NCI-H748 treated with DMSO at 0.1 percent for 48 hours (cell line): ENCODE results near the gene DMBX1.
A peak's percentile ranks its signal among the peaks of the same experiment; 100 is the strongest.

Experiments
- DNase-seq: peaks from one replicate; lab custom pipeline; 2025; lab: John Stamatoyannopoulos, UW

Gene DMBX1

GRCh38 chr1:46483589-46483988 is 6.0 kb upstream of the DMBX1 start:
- DNase-seq: no peak

DNA sequence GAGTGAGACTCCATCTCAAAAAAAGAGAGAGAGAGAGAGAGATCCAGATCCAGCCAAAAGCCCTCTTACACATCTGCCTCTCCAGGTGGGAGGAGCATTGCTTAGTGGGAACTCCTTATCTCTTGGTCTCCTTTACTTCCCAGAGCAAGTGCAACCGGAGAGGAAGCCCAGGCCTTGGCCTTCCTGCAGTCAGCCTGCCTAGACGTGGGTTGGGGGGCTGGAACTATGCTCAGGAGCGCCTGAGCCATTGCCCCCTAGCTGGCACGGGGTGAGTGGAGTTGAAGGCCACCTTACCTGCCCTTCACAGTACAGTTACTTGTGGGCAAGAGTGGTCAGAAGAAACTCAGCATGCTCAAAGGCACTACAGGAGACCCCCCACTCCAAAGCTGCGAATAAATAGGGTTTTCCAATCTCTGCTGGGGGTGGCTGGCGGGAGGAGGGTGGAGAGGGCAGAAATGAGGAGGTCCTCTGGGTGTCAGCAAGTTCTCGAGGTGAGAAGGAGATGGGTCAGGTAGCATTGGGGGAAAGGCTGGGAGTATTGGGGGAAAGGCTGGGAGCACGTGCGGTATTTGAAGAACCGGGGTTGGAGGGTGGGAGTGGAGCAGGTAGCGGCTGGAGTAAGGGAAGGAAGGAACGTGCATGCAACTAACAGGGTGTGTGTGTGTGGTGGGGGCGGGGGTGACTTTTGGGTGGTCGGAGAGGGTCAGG is 4.7 kb upstream of the DMBX1 start:
- no peak for DNase-seq

GRCh38 chr1:46485564-46486431 is 3.8 kb upstream of the DMBX1 start:
- DNase-seq: no peak

DNA sequence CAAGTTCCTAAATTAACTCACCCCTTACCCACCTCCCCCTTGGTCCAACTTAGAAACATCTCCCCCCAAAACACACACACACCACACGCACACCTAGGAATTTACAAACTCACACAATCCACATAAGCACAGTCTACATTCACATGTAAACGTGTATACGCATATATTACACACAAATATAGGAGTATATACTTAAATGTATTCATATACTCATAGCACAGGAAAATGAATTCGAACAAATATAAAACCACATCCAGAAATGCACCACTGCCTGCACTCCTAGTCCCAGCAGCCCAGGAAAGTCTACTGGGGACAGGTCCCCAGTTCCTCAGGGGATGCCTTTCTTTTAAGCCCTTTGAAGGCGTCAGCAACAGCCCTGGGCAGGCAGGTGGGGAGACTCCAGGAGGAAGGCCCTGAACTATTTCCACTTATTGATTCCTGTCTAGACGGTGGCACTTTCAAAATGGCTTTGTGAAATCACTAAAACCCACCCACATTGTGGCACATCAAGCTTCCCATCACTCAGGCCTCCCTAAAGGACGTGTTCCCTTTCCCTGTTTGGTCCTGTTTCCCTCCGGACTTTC is 3.1 kb upstream of the DMBX1 start:
- no peak for DNase-seq

- DNase-seq: peak; percentile 7
Measured at GRCh38 chr1:46487818-46488218, 1.8 kb upstream of the DMBX1 start.

DNA sequence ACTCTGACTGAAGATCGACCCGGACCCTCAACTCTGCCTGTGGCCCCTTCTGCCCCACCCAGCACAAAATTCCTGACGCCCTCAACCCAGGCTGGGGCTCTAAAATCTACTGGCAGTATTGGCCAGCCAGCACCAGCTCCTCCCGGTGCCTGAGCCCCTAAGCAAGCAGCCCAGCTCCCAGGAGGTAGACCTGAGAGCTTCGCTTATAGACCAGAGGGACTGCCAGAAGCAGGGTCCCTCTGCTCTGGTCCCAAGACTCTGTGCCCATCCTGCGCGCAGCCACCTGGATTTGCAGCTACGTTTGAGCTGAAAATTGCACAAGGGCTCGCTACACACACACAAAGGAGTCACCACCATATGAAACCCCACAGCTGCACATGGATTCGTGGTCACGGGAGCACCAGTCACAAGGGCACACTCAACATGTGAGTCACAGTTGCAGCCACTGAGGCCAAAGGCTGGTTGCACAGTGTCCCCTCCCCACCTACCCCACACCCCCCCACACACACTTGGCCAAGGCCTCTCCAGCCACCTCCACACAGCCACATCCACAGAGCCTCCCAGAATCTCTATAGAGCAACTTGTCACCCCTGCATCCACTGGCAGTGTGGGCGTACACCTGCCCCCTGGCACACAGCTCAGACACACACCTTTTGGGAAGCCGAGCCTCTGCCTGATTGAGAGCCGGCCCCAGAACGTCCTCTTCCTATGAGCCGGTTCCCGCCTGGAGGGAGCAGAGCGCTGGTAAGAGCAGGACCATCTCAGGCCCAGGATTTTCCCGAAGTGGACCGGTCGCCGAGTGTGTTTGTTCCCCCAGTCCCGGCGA is 1.1 kb upstream of the DMBX1 start:
- DNase-seq: no peak

GRCh38 chr1:46489169-46489637 is 433 bp upstream of the DMBX1 start:
- no peak for DNase-seq

- DNase-seq: no peak
Measured at GRCh38 chr1:46490406-46490655, 695 bp downstream of the DMBX1 start.

DNA sequence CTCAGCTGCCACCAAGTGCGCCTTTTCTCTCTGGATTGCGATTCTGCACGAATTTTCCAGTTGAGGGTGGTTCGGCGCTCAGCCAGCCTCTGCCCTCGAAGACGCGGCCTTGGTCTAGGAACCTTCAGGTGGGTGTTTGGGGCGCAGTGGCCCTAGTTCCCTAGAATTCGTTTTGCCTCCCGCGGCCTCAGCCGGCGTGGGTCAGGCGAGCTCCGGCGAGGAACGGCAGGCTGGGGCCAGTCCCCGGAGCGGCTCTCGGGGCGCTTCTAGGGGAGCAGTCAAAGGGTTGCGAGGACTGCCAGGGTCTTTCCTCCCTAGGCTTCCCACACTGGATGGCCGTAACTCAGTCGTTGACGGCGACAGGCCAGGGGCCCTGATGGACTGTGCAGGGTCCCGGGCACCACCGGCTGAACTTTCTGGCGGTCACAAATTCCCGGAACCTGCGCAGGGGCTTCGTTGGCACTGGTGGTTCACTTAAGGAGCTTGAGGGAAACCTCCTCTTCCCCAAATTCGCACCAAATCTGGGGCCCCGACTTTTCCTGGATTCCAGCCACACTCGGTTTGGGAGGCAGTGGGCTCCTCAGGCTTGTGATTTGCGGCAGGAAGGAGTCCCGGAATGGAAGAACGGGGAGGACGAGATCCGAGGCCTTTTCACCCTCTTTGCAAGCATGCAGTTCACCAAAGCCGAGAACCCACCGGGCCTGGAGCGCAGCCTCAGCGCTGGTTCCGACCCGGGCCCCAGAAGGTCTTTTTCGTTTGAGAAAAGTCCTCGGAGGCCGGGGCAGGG is 1.2 kb downstream of the DMBX1 start:
- DNase-seq: no peak

DNA sequence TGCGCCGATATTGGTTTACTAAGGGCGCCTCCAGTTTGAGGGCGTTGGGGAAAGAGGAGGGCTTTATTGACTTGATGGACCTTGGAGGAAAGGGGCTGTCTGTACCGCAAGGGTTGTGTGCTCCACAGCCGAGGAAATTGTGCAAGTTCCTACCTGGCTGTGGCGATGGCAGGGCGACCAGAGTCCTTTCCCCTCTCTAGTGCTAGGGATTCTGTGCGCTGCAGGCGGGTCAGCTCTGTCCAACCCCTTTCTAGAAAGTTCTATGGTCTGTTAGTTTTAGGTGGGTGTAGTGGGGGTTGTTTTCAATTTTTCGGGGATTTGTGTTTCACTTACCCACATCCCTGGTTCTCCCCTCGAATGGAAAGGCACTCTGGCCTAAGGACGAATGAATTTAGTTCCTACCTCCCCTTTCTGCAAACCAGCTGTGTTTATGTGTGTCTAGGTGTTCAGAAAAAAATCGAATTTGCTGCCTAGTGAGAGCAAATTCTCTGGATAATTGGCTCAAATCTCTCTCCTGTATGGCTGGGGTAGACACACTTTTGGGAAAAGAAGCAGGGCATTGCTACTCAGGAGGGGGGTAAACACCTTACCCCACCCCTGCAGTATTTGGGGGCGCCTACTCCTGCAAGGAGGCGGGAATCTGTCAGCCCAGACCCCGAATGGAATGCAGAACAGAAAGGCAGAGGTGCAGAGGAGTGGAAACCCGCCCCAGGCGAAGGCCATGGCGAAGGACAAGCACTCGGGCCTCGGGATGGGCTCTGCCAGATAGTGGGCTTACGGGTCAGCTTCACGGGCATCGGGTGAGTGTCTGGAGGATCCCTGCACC is 2.0 kb downstream of the DMBX1 start:
- DNase-seq: no peak

GRCh38 chr1:46492269-46492853 is 2.7 kb downstream of the DMBX1 start:
- DNase-seq: no peak

DNA sequence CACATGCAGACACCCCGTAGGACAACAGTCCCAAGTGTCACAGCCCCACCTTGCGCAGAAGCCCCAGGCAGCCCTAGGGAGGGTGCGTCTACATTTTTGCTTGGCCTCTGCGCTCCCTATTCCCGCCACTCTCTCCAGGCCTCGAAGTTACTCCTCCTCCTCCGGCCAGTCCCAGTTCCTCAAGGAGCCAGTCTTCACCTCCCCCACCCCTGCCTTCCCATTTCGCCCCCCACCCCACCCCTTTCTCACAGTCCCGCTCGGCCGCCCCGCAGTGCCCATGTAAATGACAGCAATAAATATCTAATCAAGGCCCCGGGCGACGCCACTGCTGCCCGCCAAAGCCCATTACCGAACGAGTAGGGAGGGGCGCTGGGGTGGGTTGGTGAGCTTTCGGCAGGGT is 3.2 kb downstream of the DMBX1 start:
- no peak for DNase-seq

GRCh38 chr1:46493316-46494032 is 3.8 kb downstream of the DMBX1 start:
- DNase-seq: no peak

- DNase-seq: no peak
Measured at GRCh38 chr1:46494910-46495309, 5.3 kb downstream of the DMBX1 start.

DNA sequence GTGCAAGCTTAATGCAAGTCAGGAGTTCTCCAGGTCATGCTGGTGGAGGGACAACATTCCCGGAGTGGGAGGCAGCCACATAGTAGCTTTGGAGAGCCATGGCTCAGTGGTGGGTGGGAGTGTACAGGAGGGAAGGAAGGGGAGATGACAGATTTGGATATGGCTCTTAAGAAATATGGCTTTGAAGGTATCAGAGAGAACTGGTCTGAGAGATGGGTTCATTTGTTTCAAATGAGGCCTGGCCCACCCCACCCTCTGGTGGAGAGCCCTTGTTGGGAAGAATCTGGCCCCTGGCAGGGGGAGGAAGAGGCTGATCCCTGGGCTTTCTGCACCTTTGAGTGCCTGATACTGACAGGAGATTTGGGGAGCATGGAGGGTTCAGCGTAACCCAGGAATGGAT is 6.1 kb downstream of the DMBX1 start:
- no peak for DNase-seq

DNA sequence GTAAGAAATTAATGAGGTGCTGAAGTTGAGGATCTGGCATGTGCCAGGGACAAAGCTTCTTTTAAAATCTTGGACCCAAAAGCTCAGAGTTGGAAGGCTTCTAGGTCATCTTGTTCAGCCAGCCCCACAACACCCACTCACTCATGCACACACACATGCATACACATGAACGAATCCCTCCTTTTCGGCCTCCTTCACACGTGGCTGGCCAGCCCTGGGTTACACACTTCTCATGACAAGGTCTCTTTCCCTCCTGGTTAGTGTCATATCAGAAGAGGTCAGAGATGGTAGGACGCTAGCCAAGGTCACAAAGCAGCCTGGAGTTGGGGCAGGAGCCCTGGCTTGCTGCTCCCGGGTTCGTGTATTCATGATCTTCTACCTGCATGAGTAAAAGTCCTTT is 6.9 kb downstream of the DMBX1 start:
- DNase-seq: no peak

GRCh38 chr1:46497020-46497419 is 7.4 kb downstream of the DMBX1 start:
- DNase-seq: no peak

DNA sequence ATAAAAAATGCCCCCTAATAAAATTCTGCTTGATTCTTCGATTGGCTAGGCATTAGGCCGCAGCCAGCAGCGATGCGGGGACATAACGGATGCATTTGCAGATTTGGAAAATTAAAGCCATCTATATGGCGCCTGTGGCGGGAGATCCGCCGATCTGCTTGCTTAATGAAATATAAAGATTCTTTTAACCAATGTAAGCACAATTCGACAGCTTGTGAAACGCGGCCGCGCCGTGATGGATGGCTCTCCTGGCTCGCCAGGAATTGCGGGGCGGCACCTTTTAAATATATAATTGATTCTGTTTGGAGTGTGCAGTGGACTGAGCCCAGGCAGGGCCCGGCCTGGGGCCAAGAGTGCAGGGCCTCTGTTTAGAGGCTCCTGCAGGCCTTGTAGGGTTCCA is 8.0 kb downstream of the DMBX1 start:
- no peak for DNase-seq

DNA sequence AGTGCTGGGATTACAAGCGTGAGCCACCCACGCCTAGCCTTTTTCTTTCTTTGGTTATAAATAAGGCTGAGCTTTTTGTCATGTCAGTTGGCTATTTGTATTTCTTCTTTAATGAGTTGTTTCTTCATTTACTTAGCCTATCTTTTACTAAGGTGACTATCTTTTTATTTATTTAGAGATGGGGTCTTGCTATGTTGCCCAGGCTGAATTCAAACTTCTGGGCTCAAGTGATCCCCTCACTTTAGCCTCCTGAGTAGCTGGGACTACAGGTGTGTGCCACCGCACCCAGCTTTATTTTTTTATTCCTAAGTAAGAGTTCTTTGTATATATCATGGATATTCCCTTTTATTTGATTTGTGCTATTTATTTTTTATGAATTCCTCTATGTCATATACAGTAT is 11.9 kb downstream of the DMBX1 start:
- no peak for DNase-seq

DNA sequence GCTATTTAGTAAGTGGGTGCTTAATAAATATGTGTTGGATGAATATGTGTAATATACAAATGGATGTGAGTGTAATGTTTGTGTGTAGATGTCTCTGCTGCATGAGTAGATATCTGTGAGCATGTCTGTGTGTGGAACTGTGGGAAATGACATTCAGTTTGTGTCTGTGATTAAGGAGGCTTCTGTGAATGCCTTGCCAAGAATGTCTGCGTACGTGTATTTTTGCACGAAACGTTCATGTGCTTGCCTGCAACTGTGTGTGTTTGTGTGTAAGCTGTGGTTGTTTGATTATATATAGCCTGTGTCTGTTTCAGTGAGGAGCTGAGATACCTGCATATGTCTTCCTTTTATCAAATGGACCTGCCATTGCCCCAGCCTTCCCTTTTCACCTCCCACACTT is 13.8 kb downstream of the DMBX1 start:
- DNase-seq: no peak
